HepG2 (cell line): ENCODE measurements around the gene SEPTIN2. TPM values are rescaled to one million over a fixed set of nuclear protein-coding genes. Genes with fewer than 3 reads are reported as not detected.

Source experiments
- EP300 ChIP-seq, 3 experiments: sonication (generic) in 1 of 3; formaldehyde crosslinking in 1 of 3; IDR thresholded peaks; 2 replicates each; pipeline versions ENCODE4 v1.5.1 to v1.6.1; 2011 to 2020; ENCODE audit warnings: low read depth in 2 of 3, low read length in 2 of 3, borderline replicate concordance in 1 of 3, improper control_type of control experiment in 1 of 3, mild to moderate bottlenecking in 1 of 3, missing genetic modification reagents in 1 of 3, moderate library complexity in 1 of 3
- ZNF558 ChIP-seq: sonication (generic); formaldehyde crosslinking; IDR thresholded peaks from 2 replicates; pipeline ENCODE4 v1.9.0; 2022; ENCODE audit warnings: mild to moderate bottlenecking, missing genetic modification reagents, borderline replicate concordance
- polyA plus RNA-seq, 8 experiments: library from polyadenylated mRNA; depleted of rRNA in 3 of 8; stranded (reverse) in 7 of 8; unstranded in 1 of 8; fragments of >200 nt; fragmentation: Illumina TruSeq in 4 of 8; extraction: Trizol in 4 of 8; gene quantifications; 2 replicates each; pipeline versions ENCODE4 v1.2.1 to v1.2.3, GENCODE V29; 2011 to 2016; ENCODE audit warnings: low read depth in 4 of 8, missing spikeins in 1 of 8, mixed read lengths in 1 of 8; ENCODE audit not compliant: insufficient read depth in 1 of 8
- total RNA-seq, 5 experiments: library from RNA; depleted of rRNA; stranded (reverse); fragments of >200 nt; fragmentation: Illumina TruSeq; extraction: Trizol; gene quantifications; 2 replicates each; pipeline ENCODE4 v1.2.3, GENCODE V29; 2016; ENCODE audit warnings: low read depth in 1 of 5
- TF ChIP-seq, protein P1 (sequence below), 2 experiments: fragments of 450-650 bp in 1 of 2; sonication (generic) in 1 of 2; formaldehyde crosslinking in 1 of 2; IDR thresholded peaks; 2 replicates each; pipeline versions ENCODE4 v1.6.1 to v1.8.0; 2016 to 2022; ENCODE audit warnings: antibody characterized with exemption in 1 of 2, mild to moderate bottlenecking in 1 of 2, missing genetic modification reagents in 1 of 2
- TF ChIP-seq, protein P2 (sequence below): sonication (generic); formaldehyde crosslinking; IDR thresholded peaks from 2 replicates; pipeline ENCODE4 v1.5.1; 2020; ENCODE audit warnings: missing genetic modification reagents, mild to moderate bottlenecking, borderline replicate concordance
- TF ChIP-seq, protein P3 (sequence below): sonication (generic); formaldehyde crosslinking; IDR thresholded peaks from 2 replicates; pipeline ENCODE4 v1.5.0; 2020; ENCODE audit warnings: missing genetic modification reagents
- TF ChIP-seq, protein P4 (sequence below): sonication (generic); formaldehyde crosslinking; IDR thresholded peaks from 2 replicates; pipeline ENCODE4 v1.8.1; 2023; ENCODE audit warnings: missing genetic modification reagents, inconsistent platforms, borderline replicate concordance

SEPTIN2 gene
- total and polyA plus RNA-seq, 2 of the 13 experiments (the other 11 are each of a cell fraction or from before 2014, with no cell fraction given), result 493 to 733 TPM

DNA sequence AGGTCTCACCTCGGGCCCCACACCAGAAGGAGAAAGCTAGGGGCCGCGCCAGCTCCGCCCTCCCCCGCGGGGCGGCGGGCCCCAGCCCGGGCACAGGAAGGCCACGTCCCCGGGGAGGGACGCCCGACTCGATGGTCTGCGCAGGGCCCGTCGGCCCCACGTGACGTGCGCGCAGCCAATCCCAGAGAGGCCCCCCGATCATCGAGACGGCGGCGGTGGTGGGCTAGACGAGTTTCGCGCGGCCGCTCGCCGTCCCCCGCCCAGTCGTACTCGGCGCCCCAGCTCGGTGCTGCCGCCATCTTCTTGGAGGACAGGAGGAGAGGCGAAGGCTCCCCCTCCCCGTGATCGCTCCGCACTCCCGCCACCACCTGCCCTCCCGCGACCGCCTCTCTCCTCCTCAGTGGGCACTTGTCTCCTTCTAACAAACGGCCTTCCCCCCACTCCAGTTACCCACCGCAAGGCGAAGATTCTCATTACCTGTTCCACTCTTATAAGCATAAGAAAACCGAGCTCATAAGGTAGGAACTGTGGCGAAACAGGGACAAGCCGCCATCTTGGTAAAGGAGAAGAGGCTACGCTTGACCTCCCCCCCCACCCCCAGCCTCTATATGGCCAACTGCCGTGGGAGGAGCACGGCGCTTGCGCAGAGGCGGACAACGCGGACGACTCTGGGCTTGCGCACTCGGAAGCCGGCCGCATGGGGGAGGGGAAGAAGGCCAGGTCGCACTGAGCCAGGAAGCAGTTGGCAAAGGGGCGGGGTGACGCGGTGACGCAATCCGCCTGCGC is 439 bp upstream of the SEPTIN2 start, which contains the start of gene HDLBP (continued):
- TF ChIP-seq, protein P1, sequence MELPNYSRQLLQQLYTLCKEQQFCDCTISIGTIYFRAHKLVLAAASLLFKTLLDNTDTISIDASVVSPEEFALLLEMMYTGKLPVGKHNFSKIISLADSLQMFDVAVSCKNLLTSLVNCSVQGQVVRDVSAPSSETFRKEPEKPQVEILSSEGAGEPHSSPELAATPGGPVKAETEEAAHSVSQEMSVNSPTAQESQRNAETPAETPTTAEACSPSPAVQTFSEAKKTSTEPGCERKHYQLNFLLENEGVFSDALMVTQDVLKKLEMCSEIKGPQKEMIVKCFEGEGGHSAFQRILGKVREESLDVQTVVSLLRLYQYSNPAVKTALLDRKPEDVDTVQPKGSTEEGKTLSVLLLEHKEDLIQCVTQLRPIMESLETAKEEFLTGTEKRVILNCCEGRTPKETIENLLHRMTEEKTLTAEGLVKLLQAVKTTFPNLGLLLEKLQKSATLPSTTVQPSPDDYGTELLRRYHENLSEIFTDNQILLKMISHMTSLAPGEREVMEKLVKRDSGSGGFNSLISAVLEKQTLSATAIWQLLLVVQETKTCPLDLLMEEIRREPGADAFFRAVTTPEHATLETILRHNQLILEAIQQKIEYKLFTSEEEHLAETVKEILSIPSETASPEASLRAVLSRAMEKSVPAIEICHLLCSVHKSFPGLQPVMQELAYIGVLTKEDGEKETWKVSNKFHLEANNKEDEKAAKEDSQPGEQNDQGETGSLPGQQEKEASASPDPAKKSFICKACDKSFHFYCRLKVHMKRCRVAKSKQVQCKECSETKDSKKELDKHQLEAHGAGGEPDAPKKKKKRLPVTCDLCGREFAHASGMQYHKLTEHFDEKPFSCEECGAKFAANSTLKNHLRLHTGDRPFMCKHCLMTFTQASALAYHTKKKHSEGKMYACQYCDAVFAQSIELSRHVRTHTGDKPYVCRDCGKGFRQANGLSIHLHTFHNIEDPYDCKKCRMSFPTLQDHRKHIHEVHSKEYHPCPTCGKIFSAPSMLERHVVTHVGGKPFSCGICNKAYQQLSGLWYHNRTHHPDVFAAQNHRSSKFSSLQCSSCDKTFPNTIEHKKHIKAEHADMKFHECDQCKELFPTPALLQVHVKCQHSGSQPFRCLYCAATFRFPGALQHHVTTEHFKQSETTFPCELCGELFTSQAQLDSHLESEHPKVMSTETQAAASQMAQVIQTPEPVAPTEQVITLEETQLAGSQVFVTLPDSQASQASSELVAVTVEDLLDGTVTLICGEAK (IDR thresholded peaks at IDR 0.05), result no peak
- TF ChIP-seq, protein P1 (CRISPR knock-in tag; IDR thresholded peaks at IDR 0.05), result 0 out of 2 replicates have a peak, but pooled peaks have one; percentile 89
- TF ChIP-seq EP300 (IDR thresholded peaks at IDR 0.05; ENCODE audit: low read depth in 2 of 2, low read length in 2 of 2) (peak in 1 of 2 experiments; percentile 36; a peak in 3 of 4 replicates), EP300 (CRISPR knock-in tag; IDR thresholded peaks at IDR 0.05; ENCODE audit: borderline replicate concordance) (peak; percentile 12; the same call in 1 of the 2 replicates), ZNF558 (CRISPR knock-in tag) (no peak)
- TF ChIP-seq, protein P2, sequence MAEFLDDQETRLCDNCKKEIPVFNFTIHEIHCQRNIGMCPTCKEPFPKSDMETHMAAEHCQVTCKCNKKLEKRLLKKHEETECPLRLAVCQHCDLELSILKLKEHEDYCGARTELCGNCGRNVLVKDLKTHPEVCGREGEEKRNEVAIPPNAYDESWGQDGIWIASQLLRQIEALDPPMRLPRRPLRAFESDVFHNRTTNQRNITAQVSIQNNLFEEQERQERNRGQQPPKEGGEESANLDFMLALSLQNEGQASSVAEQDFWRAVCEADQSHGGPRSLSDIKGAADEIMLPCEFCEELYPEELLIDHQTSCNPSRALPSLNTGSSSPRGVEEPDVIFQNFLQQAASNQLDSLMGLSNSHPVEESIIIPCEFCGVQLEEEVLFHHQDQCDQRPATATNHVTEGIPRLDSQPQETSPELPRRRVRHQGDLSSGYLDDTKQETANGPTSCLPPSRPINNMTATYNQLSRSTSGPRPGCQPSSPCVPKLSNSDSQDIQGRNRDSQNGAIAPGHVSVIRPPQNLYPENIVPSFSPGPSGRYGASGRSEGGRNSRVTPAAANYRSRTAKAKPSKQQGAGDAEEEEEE (CRISPR knock-in tag), result no peak
- TF ChIP-seq, protein P3, sequence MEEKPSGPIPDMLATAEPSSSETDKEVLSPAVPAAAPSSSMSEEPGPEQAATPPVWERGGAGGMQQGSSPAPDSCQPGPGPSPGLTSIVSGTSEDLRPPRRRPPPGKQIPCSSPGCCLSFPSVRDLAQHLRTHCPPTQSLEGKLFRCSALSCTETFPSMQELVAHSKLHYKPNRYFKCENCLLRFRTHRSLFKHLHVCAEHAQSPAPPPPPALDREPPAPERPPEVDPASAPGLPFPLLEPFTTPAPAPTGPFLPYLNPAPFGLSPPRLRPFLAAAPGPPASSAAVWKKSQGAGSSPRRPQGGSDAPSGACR (CRISPR knock-in tag), result peak; percentile 42; the same call in 1 of the 2 replicates
- TF ChIP-seq, protein P4, sequence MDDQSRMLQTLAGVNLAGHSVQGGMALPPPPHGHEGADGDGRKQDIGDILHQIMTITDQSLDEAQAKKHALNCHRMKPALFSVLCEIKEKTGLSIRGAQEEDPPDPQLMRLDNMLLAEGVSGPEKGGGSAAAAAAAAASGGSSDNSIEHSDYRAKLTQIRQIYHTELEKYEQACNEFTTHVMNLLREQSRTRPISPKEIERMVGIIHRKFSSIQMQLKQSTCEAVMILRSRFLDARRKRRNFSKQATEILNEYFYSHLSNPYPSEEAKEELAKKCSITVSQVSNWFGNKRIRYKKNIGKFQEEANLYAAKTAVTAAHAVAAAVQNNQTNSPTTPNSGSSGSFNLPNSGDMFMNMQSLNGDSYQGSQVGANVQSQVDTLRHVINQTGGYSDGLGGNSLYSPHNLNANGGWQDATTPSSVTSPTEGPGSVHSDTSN (CRISPR knock-in tag), result no peak
